ENCODE results near the gene ZBTB6. TPM values are rescaled to one million over a fixed set of nuclear protein-coding genes. Genes with fewer than 3 reads are reported as not detected.
A peak's percentile ranks its signal among the peaks of the same experiment; 100 is the strongest.

Gene ZBTB6
- total RNA-seq, 1 donor from 2014 or later: 8.7 TPM

- H3K36me3 Mint-ChIP-seq: peaks cover 9% of the 10 kb centered on the region
- TF ChIP-seq CTCF (conservative IDR thresholded peaks at IDR 0.05): no peak
- H3K9me3 Mint-ChIP-seq: no peaks in the 10 kb centered on the region
Observed at GRCh38 chr9:122941582-122942234, 28.6 kb upstream of the ZBTB6 start.

GRCh38 chr9:122940749-122941581, 27.8 kb upstream of the ZBTB6 start, which contains the start of gene RABGAP1:
RABGAP1 (plus strand) TSS chr9:122941020; CDS start chr9:122957060, 16,040 bp downstream.
- Mint-ChIP-seq H3K4me1 (ENCODE audit: unreplicated experiment) (peaks cover 29% of the 10 kb centered on the region), H3K9me3 (no peaks in the 10 kb centered on the region), H3K4me3 (peak within 1 kb of the TSS; percentile 95), H3K36me3 (peaks cover 9% of the 10 kb centered on the region), H3K27me3 (no peaks in the 10 kb centered on the region), H3K27ac (peak within 1 kb of the TSS; percentile 97)
- TF ChIP-seq CTCF (conservative IDR thresholded peaks at IDR 0.05): no peak
- peak; percentile 97 for DNase-seq (ENCODE audit: extremely low spot score, unreplicated experiment)

More at GRCh38 chr9:122941582-122942234, 28.6 kb upstream of the ZBTB6 start:
- peaks cover 27% of the 10 kb centered on the region for H3K4me1 Mint-ChIP-seq (ENCODE audit: unreplicated experiment)
- H3K27ac Mint-ChIP-seq: peak overlapping the region; percentile 97
- H3K27me3 Mint-ChIP-seq: no peaks in the 10 kb centered on the region
- no peak for DNase-seq (ENCODE audit: extremely low spot score, unreplicated experiment)
- peak overlapping the region; percentile 95 for H3K4me3 Mint-ChIP-seq

- TF ChIP-seq CTCF (conservative IDR thresholded peaks at IDR 0.05): no peak
- H3K4me1 Mint-ChIP-seq (ENCODE audit: unreplicated experiment): peaks cover 24% of the 10 kb centered on the region
- H3K36me3 Mint-ChIP-seq: peaks cover 7% of the 10 kb centered on the region
- DNase-seq (ENCODE audit: extremely low spot score, unreplicated experiment): no peak
- peak overlapping the region; percentile 88 for H3K4me3 Mint-ChIP-seq
- no peaks in the 10 kb centered on the region for H3K27me3 Mint-ChIP-seq
- peak overlapping the region; percentile 97 for H3K27ac Mint-ChIP-seq
- H3K9me3 Mint-ChIP-seq: no peaks in the 10 kb centered on the region
Observed at GRCh38 chr9:122940454-122940748, 27.3 kb upstream of the ZBTB6 start.

GRCh38 chr9:122939601-122940000, 26.5 kb upstream of the ZBTB6 start:
- Mint-ChIP-seq H3K9me3 (no peaks in the 10 kb centered on the region), H3K4me1 (ENCODE audit: unreplicated experiment) (peaks cover 19% of the 10 kb centered on the region), H3K27me3 (no peaks in the 10 kb centered on the region), H3K36me3 (peaks cover 9% of the 10 kb centered on the region), H3K4me3 (peak overlapping the region; percentile 52), H3K27ac (no peak overlapping the region)
- DNase-seq (ENCODE audit: extremely low spot score, unreplicated experiment): no peak
- no peak for TF ChIP-seq CTCF (conservative IDR thresholded peaks at IDR 0.05)

GRCh38 chr9:122936883-122937282, 23.8 kb upstream of the ZBTB6 start:
- H3K27me3 Mint-ChIP-seq: no peaks in the 10 kb centered on the region
- no peaks in the 10 kb centered on the region for H3K9me3 Mint-ChIP-seq
- no peak overlapping the region for H3K4me3 Mint-ChIP-seq
- H3K4me1 Mint-ChIP-seq (ENCODE audit: unreplicated experiment): peaks cover 21% of the 10 kb centered on the region
- no peak for TF ChIP-seq CTCF (conservative IDR thresholded peaks at IDR 0.05)
- no peak overlapping the region for H3K27ac Mint-ChIP-seq
- DNase-seq (ENCODE audit: extremely low spot score, unreplicated experiment): no peak
- H3K36me3 Mint-ChIP-seq: peaks cover 9% of the 10 kb centered on the region

All from type B pancreatic cell (in vitro differentiated cells).